GM19467 (cell line): ENCODE results near the gene NPHS1.
"Not testable (repeated sequence)": the region's sequence is repeated elsewhere in the genome, so short reads cannot be mapped to it uniquely, and the experiment has no call there.

Experiments used
- ATAC-seq: cut with Tn5 transposase; IDR thresholded peaks from one replicate; pipeline ENCODE4 v1.9.1; 2021; ENCODE audit warnings: mild to moderate bottlenecking, moderate library complexity; ENCODE audit not compliant: unreplicated experiment

The NPHS1 gene

DNA sequence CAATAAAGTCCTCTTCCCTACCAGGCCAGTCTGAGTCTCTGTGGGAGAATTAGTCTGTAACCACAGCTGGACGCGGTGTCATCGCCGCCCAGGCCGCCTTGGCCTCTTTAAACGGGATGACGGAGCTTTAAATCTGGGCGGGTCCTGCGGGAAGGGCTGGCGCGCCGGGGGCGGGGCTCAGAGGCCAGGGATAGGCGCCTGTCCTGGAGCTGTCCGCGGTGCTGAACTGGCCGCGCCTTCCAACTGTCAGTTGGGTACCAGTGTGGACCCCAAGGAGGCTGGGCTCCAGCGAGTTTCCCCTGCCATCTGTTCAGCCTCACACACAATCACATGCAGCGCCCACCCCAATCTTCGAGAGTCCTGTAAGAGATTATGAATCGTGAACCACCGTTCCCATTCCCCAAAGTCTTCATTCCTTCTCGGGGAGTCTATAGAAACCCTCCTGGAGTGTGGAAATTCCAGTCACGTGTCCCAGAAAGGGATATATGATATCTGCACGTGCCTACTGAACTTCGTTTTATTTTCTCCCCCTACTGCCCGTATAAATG is 27.5 kb upstream of the NPHS1 start:
- ATAC-seq: no peak

DNA sequence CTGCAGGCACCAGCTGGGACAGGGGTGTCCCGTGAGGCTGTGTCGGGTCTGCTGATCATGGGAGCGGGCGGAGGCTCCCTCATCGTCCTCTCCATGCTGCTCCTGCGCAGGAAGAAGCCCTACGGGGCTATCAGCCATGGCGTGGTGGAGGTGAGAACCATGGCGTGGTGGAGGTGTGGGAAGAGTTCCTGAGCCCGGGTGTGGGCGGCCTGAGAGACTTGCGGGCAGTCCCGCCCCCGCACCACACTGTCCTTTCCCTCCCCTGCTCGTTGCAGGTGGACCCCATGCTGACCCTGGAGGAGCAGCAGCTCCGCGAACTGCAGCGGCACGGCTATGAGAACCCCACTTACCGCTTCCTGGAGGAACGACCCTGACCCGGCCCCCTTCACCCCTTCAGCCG is 26.8 kb upstream of the NPHS1 start:
- ATAC-seq: no peak

DNA sequence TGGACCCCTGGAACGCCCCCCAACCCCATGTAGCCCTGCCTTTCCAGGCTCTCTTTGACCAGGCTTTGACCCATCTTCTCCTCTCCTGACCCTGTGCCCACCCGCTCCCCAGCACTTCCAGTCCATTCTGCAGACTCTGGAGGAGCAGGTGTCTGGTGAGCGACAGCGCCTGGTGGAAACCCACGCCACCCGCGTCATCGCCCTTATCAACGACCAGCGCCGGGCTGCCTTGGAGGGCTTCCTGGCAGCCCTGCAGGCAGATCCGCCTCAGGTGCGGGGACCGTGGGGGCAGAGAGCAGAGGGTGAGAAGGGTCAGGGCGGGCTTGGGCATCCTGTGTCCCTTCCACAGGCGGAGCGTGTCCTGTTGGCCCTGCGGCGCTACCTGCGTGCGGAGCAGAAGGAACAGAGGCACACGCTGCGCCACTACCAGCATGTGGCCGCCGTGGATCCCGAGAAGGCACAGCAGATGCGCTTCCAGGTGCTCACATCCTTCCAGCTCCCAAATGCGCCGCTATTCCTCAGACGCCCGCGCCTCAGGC is 22.2 kb upstream of the NPHS1 start:
- no peak for ATAC-seq

DNA sequence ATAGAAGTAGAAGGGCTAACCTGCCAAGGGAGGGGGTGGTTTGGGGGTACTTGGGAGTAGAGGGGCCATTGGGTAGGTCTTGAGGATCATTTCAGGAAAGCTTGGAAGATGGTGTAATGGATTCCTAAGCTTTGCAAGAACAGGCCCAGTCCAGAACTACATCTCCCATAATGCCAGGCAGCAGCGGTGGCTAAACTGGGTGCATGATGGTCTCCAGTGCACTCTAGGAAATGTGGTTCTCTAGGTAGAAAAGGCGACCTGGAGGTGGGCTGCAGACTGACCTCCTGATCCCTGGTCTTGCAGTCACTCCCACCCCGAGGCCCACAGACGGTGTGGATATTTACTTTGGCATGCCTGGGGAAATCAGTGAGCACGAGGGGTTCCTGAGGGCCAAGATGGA is 19.9 kb upstream of the NPHS1 start:
- ATAC-seq: no peak

DNA sequence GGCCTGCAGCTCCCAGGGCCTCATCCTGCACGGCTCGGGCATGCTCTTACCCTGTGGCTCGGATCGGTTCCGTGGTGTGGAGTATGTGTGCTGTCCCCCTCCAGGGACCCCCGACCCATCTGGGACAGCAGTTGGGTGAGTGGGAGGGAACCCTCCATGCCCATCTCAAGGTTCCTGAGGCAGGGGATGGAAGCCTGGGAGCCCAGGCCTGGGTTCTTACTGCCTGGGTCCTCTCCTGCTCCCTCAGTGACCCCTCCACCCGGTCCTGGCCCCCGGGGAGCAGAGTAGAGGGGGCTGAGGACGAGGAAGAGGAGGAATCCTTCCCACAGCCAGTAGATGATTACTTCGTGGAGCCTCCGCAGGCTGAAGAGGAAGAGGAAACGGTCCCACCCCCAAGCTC is 19.3 kb upstream of the NPHS1 start:
- ATAC-seq: no peak

DNA sequence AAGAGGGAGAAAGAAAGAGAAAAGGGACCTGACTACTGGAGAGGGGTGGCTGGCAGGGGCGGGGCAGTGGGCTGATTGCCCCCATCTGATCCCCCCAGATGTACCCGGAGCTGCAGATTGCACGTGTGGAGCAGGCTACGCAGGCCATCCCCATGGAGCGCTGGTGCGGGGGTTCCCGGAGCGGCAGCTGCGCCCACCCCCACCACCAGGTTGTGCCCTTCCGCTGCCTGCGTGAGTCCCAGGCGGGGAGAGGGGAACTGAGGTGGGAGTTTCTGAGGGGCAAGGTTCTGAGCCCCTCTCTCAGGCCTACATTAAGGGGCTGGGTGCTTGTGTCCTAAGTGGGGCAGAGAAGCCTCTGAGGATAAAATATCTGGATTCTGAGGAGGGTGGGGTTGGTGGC is 18.5 kb upstream of the NPHS1 start:
- ATAC-seq: no peak

DNA sequence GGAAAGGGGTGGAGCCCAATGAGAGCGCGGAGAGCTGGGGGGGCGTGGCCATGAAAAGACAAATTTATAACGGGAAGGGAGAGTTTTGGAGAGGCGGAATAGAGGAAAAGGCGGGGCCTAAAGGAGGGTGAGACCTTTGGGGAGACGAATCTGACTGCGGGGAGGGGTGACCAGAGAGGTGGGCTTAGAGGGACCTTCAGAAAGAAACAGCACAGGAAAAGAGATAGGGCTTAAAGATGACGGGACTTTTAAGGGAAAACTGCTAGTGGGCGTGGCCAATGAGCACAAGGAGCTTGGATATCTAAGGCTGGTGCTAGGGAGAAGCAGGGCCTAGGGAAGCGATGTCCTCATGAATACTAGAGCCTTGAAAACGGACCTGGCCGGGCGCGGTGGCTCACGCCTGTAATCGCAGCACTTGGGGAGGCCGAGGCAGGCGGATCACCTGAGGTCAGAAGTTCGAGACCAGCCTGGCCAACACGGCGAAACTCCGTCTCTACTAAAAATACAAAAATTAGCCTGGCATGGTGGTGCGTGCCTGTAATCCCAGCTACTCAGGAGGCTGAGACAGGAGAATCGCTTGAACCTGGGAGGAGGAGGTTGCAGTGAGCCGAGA is 17.9 kb upstream of the NPHS1 start:
- ATAC-seq: not testable (repeated sequence)

DNA sequence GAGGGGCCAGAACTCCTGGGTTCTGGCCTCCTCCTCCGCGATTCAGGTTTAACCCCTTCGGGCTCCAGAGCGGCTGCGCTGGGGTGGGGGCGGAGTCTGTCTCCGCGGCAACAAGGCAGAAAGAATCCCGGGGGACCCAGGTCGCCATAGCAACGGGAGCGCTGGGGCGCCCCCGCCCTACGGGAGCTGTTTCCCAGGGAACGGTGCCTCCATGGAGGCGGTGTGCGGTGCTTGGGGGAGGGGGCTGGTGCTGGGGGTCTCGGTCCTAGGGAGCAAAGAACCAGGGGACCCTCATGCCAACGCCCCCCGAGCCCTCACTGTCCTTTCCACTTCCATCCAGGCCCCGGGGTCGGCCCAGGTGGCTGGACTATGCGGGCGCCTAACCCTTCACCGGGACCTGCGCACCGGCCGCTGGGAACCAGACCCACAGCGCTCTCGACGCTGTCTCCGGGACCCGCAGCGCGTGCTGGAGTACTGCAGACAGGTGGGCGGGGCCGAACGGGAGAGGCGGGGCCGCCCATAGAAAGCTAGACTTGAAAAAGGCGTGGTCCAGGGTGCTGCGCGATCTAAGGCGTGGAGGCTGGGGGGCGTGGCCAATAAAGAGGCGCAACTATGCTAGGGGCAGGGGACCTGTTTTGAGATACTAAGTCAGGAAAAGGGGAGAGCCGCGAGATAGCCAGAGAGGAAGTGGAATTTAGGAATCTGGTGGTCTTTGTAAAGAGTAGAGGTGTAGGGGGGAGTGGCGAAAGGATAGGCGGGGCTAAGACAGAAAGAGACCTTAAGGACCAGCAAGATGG is 17.2 kb upstream of the NPHS1 start:
- peak; percentile 45 for ATAC-seq

DNA sequence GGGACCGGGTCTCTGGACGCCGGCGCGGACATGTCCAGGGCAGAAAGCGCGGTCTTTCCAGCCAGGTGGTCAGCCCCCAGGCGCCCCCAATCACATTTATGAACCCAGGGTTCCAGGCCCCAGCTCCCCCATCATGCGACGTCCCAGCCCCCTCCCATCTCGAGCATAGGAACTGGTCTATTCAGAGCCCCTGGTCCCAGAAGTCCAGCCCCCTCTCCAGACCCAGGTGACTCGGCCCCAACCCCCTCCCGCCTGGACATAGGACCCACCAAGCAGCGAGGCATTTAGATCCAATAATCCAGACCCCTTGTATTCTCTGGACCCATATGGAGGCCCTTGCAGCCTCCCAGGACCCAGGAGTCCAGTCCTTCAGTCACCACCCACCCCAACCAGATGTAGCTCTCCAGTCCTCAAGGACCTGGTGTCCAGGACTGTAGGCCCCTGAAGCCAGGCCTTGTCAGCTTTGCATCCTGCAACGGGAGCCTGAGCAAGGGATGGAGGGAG is 16.6 kb upstream of the NPHS1 start:
- no peak for ATAC-seq

DNA sequence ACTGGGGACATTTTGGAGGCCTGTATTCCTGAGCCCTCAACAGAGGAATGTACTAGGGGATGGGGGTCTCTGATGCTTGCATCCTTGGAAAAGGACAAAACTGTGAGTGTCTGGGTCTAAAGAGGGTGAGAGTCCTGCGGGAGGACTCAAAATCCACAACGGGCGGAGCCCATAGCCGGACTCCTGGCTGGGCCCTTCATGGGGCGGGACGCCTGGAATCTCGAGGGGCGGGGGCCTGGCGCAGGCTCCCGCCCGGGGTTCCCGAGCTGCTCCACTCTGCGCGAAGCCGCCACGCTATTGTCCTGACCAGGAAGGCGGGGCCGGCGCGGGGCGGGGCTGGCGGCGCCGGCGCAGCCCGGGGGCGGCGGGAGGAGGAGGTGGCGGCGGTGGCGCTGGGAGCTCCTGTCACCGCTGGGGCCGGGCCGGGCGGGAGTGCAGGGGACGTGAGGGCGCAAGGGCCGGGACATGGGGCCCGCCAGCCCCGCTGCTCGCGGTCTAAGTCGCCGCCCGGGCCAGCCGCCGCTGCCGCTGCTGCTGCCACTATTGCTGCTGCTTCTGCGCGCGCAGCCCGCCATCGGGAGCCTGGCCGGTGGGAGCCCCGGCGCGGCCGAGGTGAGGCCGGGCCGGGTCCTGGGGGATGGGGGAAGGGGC is 16.0 kb upstream of the NPHS1 start, which contains the start of gene APLP1:
Gene APLP1 (plus strand): TSS at position 403 of the 651 bp plus-strand sequence. CDS start 63 bp downstream, at position 466.
- no peak for ATAC-seq

DNA sequence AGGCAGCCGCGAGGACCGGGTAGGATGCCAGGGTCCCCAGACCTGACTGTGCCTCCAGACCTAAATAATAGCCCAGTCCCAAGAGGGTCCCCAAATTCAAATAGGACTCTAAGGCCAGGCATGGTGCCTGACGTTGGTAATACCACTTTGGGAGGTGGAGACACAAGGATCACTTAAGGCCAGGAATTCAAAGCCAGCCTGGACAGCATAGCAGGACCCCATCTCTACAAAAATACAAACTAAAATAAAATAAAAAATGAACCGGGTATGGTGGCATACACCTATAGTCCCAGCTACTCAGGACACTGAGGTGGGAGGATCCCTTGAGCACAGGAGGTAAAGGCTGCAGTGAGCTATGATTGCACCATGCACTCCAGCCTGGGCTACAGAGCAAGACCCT is 10.7 kb upstream of the NPHS1 start:
- no peak for ATAC-seq

DNA sequence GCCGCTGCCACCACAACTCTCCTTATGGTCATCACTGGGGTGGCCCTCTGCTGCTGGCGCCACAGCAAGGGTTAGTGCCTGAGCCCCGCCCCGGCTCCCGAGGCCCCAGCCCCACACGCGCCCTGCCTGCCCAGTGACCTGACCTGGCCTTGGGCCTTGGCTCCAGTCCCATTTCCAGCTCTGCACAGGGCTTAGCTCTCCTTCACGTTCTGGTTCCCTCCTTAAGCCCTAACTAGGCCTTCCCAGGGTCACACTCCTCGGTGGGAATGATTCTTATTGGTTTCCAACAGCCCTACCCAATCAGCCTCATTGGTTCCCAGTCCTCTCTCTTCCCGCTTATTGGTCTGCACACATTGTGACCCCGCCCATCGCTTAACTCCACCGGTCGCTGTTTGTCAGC is 10.2 kb upstream of the NPHS1 start:
- no peak for ATAC-seq

DNA sequence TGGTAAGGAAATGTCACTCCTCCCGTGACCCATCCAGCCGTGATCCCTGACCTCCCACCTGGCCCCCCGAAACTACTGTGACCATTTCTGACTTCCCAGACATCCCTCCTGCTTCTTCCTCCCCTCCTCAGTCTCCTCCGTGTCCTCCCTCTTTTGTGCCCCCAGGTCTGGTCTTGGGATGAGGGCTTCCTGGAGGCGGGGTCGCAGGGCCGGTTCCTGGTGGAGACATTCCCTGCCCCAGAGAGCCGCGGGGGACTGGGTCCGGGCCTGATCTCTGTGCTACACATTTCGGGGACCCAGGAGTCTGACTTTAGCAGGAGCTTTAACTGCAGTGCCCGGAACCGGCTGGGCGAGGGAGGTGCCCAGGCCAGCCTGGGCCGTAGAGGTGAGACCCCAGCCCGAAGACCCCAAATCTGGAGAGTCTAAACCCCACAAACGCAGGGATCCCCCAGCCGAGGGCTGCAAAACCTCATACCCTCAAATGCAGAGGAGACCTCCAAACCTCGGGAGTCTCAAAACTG is 9.4 kb upstream of the NPHS1 start:
- no peak for ATAC-seq

DNA sequence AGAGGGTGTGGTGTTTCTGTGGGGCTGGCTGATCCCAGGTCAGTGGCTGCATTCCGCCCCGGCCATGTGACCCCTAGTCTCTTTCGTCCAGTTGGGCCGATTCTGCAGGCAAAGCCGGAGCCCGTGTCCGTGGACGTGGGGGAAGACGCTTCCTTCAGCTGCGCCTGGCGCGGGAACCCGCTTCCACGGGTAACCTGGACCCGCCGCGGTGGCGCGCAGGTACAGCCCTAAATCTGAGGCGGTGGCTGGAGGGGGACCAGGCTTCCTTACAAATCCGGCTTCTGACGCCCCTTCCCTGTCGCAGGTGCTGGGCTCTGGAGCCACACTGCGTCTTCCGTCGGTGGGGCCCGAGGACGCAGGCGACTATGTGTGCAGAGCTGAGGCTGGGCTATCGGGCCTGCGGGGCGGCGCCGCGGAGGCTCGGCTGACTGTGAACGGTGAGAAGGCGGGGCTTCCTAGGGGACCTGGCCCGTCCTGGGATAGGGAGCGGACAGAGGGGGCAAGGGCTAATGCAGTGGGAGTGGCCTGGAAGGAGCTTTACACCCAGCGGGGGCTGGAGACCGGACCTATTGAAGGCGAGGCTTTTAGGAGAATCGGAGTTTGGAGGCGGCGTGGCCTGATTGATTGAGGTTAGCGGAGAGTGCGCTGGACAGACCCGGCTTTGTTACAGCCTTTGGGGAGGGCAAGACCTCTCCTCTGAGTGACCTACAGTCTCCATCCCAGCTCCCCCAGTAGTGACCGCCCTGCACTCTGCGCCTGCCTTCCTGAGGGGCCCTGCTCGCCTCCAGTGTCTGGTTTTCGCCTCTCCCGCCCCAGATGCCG is 8.7 kb upstream of the NPHS1 start:
- no peak for ATAC-seq

DNA sequence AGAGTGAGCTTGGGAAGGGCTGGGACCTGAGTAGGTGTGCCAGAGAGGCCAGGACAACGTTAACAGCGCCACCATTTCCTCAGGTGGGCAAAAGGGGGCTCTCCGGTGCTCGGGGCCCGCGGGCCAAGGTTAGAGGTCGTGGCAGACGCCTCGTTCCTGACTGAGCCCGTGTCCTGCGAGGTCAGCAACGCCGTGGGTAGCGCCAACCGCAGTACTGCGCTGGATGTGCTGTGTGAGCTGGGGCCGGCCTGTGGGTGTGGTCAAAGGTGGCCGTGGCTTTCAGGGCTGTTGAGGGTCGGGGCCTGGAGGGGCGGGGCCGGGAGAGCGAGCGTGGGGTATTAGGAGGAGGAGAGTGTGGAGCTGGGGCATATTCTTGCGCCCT is 8.1 kb upstream of the NPHS1 start:
- no peak for ATAC-seq

DNA sequence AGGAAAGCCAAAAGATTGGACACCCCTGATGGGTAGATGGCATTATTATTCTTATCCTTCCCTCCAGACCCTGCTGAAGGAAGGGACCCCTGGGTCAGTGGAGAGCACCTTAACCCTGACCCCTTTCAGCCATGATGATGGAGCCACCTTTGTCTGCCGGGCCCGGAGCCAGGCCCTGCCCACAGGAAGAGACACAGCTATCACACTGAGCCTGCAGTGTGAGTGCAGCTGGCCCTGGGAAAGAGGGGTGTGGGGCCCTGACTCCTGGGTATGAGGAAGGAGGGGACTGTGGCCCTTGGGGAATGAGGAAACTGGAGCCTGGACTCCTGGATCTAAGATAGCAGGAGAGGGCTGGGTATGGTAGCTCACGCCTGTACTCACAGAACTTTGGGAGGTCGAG is 7.1 kb upstream of the NPHS1 start:
- ATAC-seq: no peak

DNA sequence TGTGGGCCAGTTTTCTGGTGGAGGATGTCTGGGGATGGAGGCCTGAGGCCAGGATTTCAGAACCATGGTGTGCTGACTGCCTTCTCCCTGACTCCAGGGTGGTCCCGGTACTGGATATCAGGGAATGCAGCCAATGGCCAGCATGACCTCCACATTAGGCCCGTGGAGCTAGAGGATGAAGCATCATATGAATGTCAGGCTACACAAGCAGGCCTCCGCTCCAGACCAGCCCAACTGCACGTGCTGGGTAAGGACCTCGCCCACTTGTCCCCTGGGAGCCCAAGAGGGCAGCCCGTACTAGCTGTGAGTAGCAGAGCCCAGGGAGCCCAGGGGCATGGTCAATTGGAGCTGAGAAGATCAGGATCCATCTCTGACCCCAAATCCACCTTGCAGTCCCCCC is 6.0 kb upstream of the NPHS1 start:
- ATAC-seq: no peak

DNA sequence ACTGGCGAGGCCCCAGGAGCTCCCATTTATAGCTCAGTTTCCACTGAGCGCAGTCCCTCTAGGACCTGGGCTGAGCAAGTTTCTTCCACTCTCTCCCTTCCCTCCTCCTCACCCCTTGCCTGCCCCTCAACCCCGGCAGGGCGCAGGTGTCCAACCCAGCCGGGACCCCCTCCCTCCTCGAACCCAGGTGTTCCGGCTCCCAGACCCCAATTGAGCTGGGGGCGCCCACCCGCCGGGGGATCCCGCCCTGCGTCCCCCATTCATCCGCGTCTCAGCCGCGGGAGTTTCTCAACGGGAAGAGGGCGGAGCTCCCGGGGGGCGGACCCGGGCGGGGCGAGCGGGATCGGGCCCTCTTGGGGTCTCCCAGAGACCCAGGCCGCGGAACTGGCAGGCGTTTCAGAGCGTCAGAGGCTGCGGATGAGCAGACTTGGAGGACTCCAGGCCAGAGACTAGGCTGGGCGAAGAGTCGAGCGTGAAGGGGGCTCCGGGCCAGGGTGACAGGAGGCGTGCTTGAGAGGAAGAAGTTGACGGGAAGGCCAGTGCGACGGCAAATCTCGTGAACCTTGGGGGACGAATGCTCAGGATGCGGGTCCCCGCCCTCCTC is 4.3 kb upstream of the NPHS1 start, which contains the start of gene KIRREL2:
Gene KIRREL2 (plus strand): TSS at position 366 of the 604 bp plus-strand sequence. CDS start 209 bp downstream, at position 575.
- no peak for ATAC-seq

DNA sequence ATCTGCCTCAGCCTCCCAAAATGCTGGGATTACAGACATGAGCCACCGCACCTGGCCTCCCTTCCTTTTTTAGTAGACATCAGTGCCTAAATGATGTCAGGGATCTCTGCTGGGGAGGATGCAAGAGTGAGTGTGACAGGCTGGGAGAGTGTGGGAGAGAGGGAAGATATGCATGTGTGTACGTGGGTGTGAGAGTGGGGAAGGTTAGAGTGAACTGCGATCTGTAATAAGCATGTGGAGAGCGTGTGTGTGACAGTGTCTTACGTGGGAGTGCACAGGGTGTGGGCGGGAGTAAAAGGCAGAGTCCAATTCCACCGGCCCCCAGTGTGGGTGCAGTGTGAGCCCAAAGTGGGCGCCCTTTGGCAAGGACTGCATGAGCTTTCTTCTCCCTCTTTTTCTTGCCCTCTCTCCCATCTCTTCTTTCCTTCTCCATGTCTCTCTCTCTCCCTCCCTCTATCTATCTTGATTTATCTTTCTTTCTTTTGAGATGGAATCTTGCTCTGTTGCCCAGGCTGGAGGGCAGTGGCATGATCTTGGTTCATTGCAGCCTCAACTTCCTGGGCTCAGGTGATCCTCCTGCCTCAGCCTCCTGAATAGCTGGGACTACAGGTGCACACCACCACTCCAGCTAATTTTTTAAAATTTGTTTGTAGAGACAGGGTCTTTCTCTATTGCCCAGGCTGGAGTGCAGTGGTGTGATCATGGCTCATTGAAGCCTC is 893 bp upstream of the NPHS1 start:
- ATAC-seq: no peak
